Measurements from ENCODE around the gene LAS1L.

DNA sequence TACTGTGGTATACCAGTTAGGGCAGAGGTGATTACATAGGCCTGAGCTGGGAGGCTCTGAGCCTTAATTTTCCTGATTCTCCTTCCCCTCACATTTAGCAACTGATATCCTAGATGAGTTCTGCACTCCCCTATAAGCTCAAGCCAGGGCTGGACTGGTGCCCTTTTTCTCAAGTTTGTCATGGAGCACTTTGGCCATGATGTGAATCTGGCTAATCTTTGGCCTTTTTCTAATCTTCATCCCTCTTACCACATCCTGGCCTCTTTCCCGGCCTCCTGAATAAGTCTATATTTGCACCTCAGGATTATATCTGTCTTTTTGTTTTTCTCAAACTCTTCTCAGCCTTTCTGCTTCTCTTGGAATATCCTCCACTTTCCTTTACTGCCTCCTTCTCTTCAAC, 10.9 kb upstream of the LAS1L start:
- TF ChIP-seq NFIC (IDR thresholded peaks at IDR 0.05; ENCODE audit: borderline replicate concordance) (no peak), RFX5 (IDR thresholded peaks at IDR 0.05; ENCODE audit: low read length) (no peak), TCF12 (IDR thresholded peaks at IDR 0.05) (no peak), POLR2AphosphoS5 (IDR thresholded peaks at IDR 0.05; ENCODE audit: low read depth, low read length) (no peak), RXRA (IDR thresholded peaks at IDR 0.05; ENCODE audit: borderline replicate concordance, low read depth) (no peak), CHD2 (IDR thresholded peaks at IDR 0.05; ENCODE audit: low read length, partially characterized antibody) (no peak), ELF1 (IDR thresholded peaks at IDR 0.05) (no peak)
- TF ChIP-seq, protein P1, sequence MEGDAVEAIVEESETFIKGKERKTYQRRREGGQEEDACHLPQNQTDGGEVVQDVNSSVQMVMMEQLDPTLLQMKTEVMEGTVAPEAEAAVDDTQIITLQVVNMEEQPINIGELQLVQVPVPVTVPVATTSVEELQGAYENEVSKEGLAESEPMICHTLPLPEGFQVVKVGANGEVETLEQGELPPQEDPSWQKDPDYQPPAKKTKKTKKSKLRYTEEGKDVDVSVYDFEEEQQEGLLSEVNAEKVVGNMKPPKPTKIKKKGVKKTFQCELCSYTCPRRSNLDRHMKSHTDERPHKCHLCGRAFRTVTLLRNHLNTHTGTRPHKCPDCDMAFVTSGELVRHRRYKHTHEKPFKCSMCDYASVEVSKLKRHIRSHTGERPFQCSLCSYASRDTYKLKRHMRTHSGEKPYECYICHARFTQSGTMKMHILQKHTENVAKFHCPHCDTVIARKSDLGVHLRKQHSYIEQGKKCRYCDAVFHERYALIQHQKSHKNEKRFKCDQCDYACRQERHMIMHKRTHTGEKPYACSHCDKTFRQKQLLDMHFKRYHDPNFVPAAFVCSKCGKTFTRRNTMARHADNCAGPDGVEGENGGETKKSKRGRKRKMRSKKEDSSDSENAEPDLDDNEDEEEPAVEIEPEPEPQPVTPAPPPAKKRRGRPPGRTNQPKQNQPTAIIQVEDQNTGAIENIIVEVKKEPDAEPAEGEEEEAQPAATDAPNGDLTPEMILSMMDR (IDR thresholded peaks at IDR 0.05), result no peak
- TF ChIP-seq, protein P2, sequence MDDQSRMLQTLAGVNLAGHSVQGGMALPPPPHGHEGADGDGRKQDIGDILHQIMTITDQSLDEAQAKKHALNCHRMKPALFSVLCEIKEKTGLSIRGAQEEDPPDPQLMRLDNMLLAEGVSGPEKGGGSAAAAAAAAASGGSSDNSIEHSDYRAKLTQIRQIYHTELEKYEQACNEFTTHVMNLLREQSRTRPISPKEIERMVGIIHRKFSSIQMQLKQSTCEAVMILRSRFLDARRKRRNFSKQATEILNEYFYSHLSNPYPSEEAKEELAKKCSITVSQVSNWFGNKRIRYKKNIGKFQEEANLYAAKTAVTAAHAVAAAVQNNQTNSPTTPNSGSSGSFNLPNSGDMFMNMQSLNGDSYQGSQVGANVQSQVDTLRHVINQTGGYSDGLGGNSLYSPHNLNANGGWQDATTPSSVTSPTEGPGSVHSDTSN (IDR thresholded peaks at IDR 0.05), result no peak
- TF ChIP-seq, protein P3, sequence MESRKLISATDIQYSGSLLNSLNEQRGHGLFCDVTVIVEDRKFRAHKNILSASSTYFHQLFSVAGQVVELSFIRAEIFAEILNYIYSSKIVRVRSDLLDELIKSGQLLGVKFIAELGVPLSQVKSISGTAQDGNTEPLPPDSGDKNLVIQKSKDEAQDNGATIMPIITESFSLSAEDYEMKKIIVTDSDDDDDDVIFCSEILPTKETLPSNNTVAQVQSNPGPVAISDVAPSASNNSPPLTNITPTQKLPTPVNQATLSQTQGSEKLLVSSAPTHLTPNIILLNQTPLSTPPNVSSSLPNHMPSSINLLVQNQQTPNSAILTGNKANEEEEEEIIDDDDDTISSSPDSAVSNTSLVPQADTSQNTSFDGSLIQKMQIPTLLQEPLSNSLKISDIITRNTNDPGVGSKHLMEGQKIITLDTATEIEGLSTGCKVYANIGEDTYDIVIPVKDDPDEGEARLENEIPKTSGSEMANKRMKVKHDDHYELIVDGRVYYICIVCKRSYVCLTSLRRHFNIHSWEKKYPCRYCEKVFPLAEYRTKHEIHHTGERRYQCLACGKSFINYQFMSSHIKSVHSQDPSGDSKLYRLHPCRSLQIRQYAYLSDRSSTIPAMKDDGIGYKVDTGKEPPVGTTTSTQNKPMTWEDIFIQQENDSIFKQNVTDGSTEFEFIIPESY (IDR thresholded peaks at IDR 0.05; ENCODE audit: borderline replicate concordance, low read depth), result no peak
- TF ChIP-seq, protein P4, sequence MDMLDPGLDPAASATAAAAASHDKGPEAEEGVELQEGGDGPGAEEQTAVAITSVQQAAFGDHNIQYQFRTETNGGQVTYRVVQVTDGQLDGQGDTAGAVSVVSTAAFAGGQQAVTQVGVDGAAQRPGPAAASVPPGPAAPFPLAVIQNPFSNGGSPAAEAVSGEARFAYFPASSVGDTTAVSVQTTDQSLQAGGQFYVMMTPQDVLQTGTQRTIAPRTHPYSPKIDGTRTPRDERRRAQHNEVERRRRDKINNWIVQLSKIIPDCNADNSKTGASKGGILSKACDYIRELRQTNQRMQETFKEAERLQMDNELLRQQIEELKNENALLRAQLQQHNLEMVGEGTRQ (IDR thresholded peaks at IDR 0.05; ENCODE audit: borderline replicate concordance, low read depth, low read length), result no peak
